IMR-90 (cell line): ENCODE results near the gene PHLPP2. TPM values are rescaled to one million over a fixed set of nuclear protein-coding genes. Genes with fewer than 3 reads are reported as not detected.

Source experiments
- ATAC-seq: fragments of 200-7000 bp; cut with Tn5 transposase; 2 replicates; pipeline ENCODE4 v1.9.1; 2020; ENCODE audit warnings: low read depth, mild to moderate bottlenecking, moderate library complexity
- BruUV-seq: library from RNA; stranded (reverse); fragments of 400-500 nt; replicated peaks from 2 replicates; lab custom pipeline; 2021; lab: Mats Ljungman, UMichigan
- CTCF ChIA-PET: fragments of 300-600 bp; formaldehyde crosslinking; extraction: SDS; loops from one replicate; lab custom pipeline; 2021; ENCODE audit warnings: antibody characterized with exemption; lab: Yijun Ruan, JAX
- POLR2A ChIA-PET: fragments of 300-600 bp; sonication (Branson Sonifier 250); formaldehyde crosslinking; loops from one replicate; lab custom pipeline; 2022; ENCODE audit warnings: antibody characterized with exemption; ENCODE audit not compliant: unreplicated experiment; lab: Charles Lee
- DNase-seq: peaks from one replicate; pipeline ENCODE4 v3.0.0; 2013
- H2AFZ ChIP-seq: replicated peaks from 2 replicates; pipeline ENCODE3; 2013; ENCODE audit warnings: low read length, mild to moderate bottlenecking; ENCODE audit not compliant: poor library complexity
- H2AK5ac ChIP-seq: 2 replicates; pipeline ENCODE4 v1.6.1; 2013; ENCODE audit warnings: low read depth, low read length, inconsistent platforms
- H2AK9ac ChIP-seq: replicated peaks from 2 replicates; pipeline ENCODE3; 2013; ENCODE audit warnings: mild to moderate bottlenecking, low read depth, low read length, moderate library complexity; ENCODE audit not compliant: poor library complexity
- H2BK120ac ChIP-seq: 2 replicates; pipeline ENCODE4 v1.6.1; 2013; ENCODE audit warnings: low read depth, low read length, inconsistent platforms
- H2BK15ac ChIP-seq: 3 replicates; pipeline ENCODE4 v1.6.1; 2013; ENCODE audit warnings: low read depth, low read length, inconsistent platforms
- H2BK20ac ChIP-seq: 2 replicates; pipeline ENCODE4 v1.6.1; 2013; ENCODE audit warnings: low read depth, mild to moderate bottlenecking, inconsistent platforms, low read length, moderate library complexity
- H2BK5ac ChIP-seq: 2 replicates; pipeline ENCODE4 v1.6.1; 2013; ENCODE audit warnings: mild to moderate bottlenecking, low read depth, low read length, inconsistent platforms; ENCODE audit not compliant: poor library complexity, severe bottlenecking
- H3K14ac ChIP-seq: replicated peaks from 2 replicates; pipeline ENCODE4 v1.6.1; 2013; ENCODE audit warnings: low read depth, low read length, inconsistent platforms
- H3K18ac ChIP-seq: 2 replicates; pipeline ENCODE4 v1.6.1; 2013; ENCODE audit warnings: low read depth, low read length, control low read depth
- H3K23ac ChIP-seq: 2 replicates; pipeline ENCODE4 v1.6.1; 2013; ENCODE audit warnings: low read depth, low read length, inconsistent platforms
- H3K27ac ChIP-seq: 2 replicates; pipeline ENCODE4 v1.5.1; 2013; ENCODE audit warnings: mild to moderate bottlenecking, control low read depth, low read length; ENCODE audit not compliant: insufficient read depth
- H3K27me3 ChIP-seq: 2 replicates; pipeline ENCODE4 v1.6.1; 2013; ENCODE audit warnings: low read length; ENCODE audit not compliant: control insufficient read depth, insufficient read depth
- H3K36me3 ChIP-seq: 2 replicates; pipeline ENCODE4 v1.6.1; 2013; ENCODE audit warnings: low read length, mixed read lengths; ENCODE audit not compliant: control insufficient read depth, insufficient read depth
- H3K4ac ChIP-seq: 2 replicates; pipeline ENCODE4 v1.6.1; 2013; ENCODE audit warnings: low read depth, low read length, inconsistent platforms
- H3K4me1 ChIP-seq: 2 replicates; pipeline ENCODE4 v1.6.1; 2013; ENCODE audit warnings: low read length, mixed read lengths; ENCODE audit not compliant: control insufficient read depth, insufficient read depth
- H3K4me2 ChIP-seq: 2 replicates; pipeline ENCODE4 v1.6.1; 2013; ENCODE audit warnings: low read depth, mild to moderate bottlenecking, control low read depth, low read length, moderate library complexity
- H3K4me3 ChIP-seq: 2 replicates; pipeline ENCODE4 v1.5.1; 2013; ENCODE audit warnings: low read depth, mild to moderate bottlenecking, control low read depth, low read length, moderate library complexity; ENCODE audit not compliant: insufficient read depth
- H3K56ac ChIP-seq: 2 replicates; pipeline ENCODE4 v1.6.1; 2013; ENCODE audit warnings: low read length, inconsistent platforms; ENCODE audit not compliant: insufficient read depth; ENCODE audit errors: extremely low read depth
- H3K79me1 ChIP-seq, 2 experiments: 2 replicates each; pipeline ENCODE4 v1.6.1; 2013; ENCODE audit warnings: low read length in 2 of 2, inconsistent platforms in 1 of 2, low read depth in 1 of 2
- H3K9ac ChIP-seq: 2 replicates; pipeline ENCODE4 v1.6.1; 2013; ENCODE audit warnings: low read depth, low read length, control low read depth
- H3K9me1 ChIP-seq: 2 replicates; pipeline ENCODE4 v1.6.1; 2013; ENCODE audit warnings: low read length, inconsistent platforms; ENCODE audit not compliant: insufficient read depth
- H3K9me3 ChIP-seq: 2 replicates; pipeline ENCODE4 v1.6.1; 2013; ENCODE audit warnings: low read length; ENCODE audit not compliant: control insufficient read depth, insufficient read depth
- H4K20me1 ChIP-seq: 2 replicates; pipeline ENCODE4 v1.6.1; 2013; ENCODE audit warnings: low read length, inconsistent platforms; ENCODE audit not compliant: insufficient read depth
- H4K5ac ChIP-seq: 2 replicates; pipeline ENCODE4 v1.6.1; 2013; ENCODE audit warnings: mild to moderate bottlenecking, low read depth, low read length, control low read depth
- H4K8ac ChIP-seq, 2 experiments: 2 replicates each; pipeline ENCODE4 v1.6.1; 2013; ENCODE audit warnings: low read depth in 2 of 2, low read length in 2 of 2, control low read depth in 1 of 2, inconsistent platforms in 1 of 2
- H4K91ac ChIP-seq: 2 replicates; pipeline ENCODE4 v1.6.1; 2013; ENCODE audit warnings: low read depth, low read length, inconsistent platforms; ENCODE audit not compliant: insufficient read depth
- MAFK ChIP-seq: IDR thresholded peaks from 2 replicates; pipeline ENCODE4 v1.6.1; 2012; ENCODE audit warnings: low read depth, low read length, improper control_type of control experiment
- SMC3 ChIP-seq: fragments of 150-350 bp; IDR thresholded peaks from 2 replicates; pipeline ENCODE4 v1.6.1; 2016; ENCODE audit warnings: low read depth, mild to moderate bottlenecking, antibody characterized with exemption, low read length, moderate library complexity
- WGBS, 2 experiments: methylation state at CpG; one replicate each; pipeline versions ENCODE4 v1.1.5 to v1.1.7; 2013; ENCODE audit warnings: missing lambda C conversion rate in 2 of 2; ENCODE audit not compliant: insufficient read length in 1 of 2; ENCODE audit errors: extremely low coverage in 2 of 2; 5-methylcytosine and 5-hydroxymethylcytosine counted together
- dilution Hi-C: fragments of 300-500 bp; cut with HindIII; formaldehyde crosslinking; loops from one replicate; pipeline ENCODE4 v1.14.3; 2018; ENCODE audit warnings: low sequenced_read_pairs; ENCODE audit not compliant: unreplicated experiment
- in situ Hi-C: fragments of 300-500 bp; cut with MboI; formaldehyde crosslinking; loops from 3 replicates; pipeline ENCODE4 v1.14.3; 2019; ENCODE audit warnings: low sequenced_read_pairs, inconsistent platforms, mixed read lengths
- intact Hi-C: fragments of 100-400 bp; cut with micrococcal nuclease; formaldehyde crosslinking; loops from 2 replicates; pipeline ENCODE4 v1.10.0; 2022
- polyA plus RNA-seq, 3 experiments: library from polyadenylated mRNA; depleted of rRNA; stranded (reverse); fragments of >200 nt; gene quantifications; 2 replicates each; pipeline ENCODE4 v1.2.3, GENCODE V29; 2012; ENCODE audit warnings: low replicate concordance in 1 of 3
- total RNA-seq: library from RNA; depleted of rRNA; stranded (reverse); fragments of >200 nt; gene quantifications from 2 replicates; pipeline ENCODE4 v1.2.3, GENCODE V29; 2012

PHLPP2 gene
- total and polyA plus RNA-seq, 2 of the 4 experiments (the other 2 are of a cell fraction): 6.8 to 10.2 TPM

DNA sequence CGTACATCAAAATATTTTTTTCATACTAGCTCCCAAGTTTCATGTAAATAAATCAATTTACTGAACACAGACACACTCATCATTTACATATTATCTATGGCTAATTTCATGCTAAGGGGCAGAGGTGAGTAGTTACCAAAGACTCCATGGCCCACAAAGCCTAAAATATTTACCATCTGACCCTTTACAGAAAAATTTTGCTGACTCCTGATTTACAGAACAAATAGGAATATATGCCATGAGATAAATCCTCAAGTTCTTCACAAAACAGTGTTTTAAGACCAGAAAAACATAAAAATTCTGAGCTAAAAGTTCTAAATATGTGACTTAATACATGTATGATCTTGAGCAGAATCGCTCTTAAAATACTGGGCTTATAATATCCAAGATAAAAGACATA is 36.6 kb upstream of the PHLPP2 start:
- Histone ChIP-seq H2BK15ac (no peak overlapping the region), H2BK5ac (no peak overlapping the region), H2AFZ (no peak overlapping the region), H3K36me3 (peaks cover 44% of the 10 kb centered on the region), H2AK9ac (no peak overlapping the region), H3K4me2 (no peak overlapping the region), H3K27me3 (no peaks in the 10 kb centered on the region), H3K14ac (no peak overlapping the region), H3K9me1 (peaks cover 5% of the 10 kb centered on the region), H3K4me3 (no peak overlapping the region), H3K4me1 (no peaks in the 10 kb centered on the region; the same call in 1 of the 2 replicates), H3K23ac (no peak overlapping the region), H4K91ac (no peak overlapping the region), H3K9ac (no peak overlapping the region), H4K8ac (no peak overlapping the region), H3K56ac (no peak overlapping the region), H2BK20ac (no peak overlapping the region), H4K20me1 (0 out of 2 replicates have a peak, but pooled peaks cover 4% of the 10 kb centered on the region), H4K5ac (no peak overlapping the region), H3K18ac (no peak overlapping the region), H3K79me1 (peaks cover 12 to 22% of the 10 kb centered on the region in 2 experiments), H2BK120ac (no peak overlapping the region), H2AK5ac (no peak overlapping the region), H3K9me3 (no peaks in the 10 kb centered on the region), H3K4ac (no peak overlapping the region), H3K27ac (no peak overlapping the region)
- ChIA-PET CTCF (no interaction called here), POLR2A (no interaction called here)
- TF ChIP-seq SMC3: no peak
- peak; percentile 61 for TF ChIP-seq MAFK
- DNase-seq (no peak), ATAC-seq (no peak)
- intact Hi-C loops: loop anchor here (5.0 to 10.0 kb wide), 2 partner anchors 36 to 204 kb away; no protein-coding TSS in a partner anchor
- dilution Hi-C loops: no loop called here
- no TSS peak for BruUV-seq
- no CpG with 5 or more reads among the region's 2 CpGs for WGBS, 2 experiments
- in situ Hi-C loops: no loop called here
